HG03108 (cell line): ENCODE measurements around the gene LDB3.
"Not testable (repeated sequence)": the region's sequence is repeated elsewhere in the genome, so short reads cannot be mapped to it uniquely, and the experiment has no call there.

Source experiments
- ATAC-seq: cut with Tn5 transposase; IDR thresholded peaks from one replicate; pipeline ENCODE4 v1.9.1; 2021; ENCODE audit warnings: moderate library complexity; ENCODE audit not compliant: unreplicated experiment

The LDB3 gene

GRCh38 chr10:86726677-86726999 is 58.3 kb downstream of the LDB3 start:
- no peak for ATAC-seq

GRCh38 chr10:86727470-86727869 is 59.2 kb downstream of the LDB3 start:
- no peak for ATAC-seq

- ATAC-seq, result no peak
Observed at GRCh38 chr10:86728056-86728455, 59.7 kb downstream of the LDB3 start.

- ATAC-seq, result no peak
Observed at GRCh38 chr10:86729677-86730076, 61.4 kb downstream of the LDB3 start.

- ATAC-seq, result no peak
Observed at GRCh38 chr10:86730227-86730626, 61.9 kb downstream of the LDB3 start.

DNA sequence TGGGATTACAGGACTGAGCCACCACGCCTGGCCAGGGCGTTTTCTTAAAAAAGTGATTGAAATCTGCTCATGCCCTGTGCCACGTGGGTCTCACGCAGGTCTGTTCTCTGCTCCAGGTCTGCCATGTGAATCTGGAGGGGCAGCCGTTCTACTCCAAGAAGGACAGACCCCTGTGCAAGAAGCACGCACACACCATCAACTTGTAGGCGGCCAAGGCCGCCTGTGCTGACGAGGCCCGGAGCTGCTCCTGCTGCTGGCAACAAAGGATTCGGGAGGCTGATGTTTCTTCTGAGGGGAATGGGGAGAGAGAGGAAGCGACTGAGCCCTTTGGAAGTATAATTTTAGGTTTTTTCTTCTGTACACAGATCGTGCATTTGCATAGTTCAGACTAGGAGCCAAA is 64.5 kb downstream of the LDB3 start:
- no peak for ATAC-seq

DNA sequence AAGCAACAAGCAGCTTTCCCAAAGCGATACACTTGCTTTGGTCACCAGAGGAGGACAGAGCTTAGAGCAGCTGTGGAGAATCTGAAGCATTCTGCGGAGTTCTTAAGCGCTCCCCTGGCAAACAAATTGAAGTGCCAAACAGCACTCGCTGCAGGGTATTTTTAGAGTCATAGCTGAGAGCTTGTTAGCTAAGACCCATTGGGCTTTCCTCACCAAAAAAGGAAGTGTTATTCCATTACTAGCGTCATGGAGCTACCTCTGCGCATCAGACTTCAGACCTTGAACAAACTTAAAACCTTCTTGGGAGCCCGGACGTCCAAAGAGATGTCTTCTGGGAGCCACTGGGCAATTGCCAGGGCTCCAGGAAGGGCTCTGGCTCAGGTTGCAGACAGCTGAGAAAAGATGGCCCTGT is 65.0 kb downstream of the LDB3 start:
- ATAC-seq, result no peak

- no peak for ATAC-seq
Observed at GRCh38 chr10:86734207-86734988, 66.1 kb downstream of the LDB3 start.

DNA sequence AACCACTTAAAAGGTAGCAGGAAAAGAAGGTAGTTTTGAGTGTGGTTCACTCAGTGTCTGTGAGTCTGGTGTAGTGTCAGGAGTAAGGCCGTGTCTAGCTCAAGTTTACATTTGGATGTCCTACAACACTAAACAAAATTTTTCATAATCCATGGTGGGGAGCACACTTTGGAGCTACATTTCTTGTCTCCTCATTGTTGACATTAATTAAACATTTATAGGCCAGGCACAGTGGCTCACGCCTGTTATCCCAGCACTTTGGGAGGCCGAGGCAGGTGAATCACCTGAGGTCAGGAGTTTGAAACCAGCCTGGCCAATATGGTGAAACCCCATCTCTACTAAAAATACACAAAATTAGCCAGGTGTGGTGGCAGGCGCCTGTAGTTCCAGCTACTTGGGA is 67.0 kb downstream of the LDB3 start:
- not testable (repeated sequence) for ATAC-seq

DNA sequence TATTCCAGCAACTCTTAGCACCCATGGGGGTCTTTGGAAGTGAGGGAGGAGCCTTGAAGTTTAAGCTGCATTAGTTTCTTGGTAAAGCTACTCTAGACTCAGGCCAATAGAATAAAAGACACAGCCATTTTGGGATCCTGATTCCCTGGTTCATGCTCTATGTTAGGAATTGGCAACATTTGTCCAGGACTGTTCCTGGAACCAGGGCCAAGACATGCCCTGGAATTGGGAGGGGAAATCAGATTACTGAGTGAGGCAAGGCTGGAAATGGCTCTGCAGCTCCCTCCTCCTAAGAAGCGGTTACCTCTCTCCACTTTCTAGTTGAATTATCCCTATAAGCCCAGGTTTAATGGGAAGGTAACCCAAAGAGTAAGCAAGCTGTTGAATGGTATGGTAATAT is 73.9 kb downstream of the LDB3 start:
- no peak for ATAC-seq

DNA sequence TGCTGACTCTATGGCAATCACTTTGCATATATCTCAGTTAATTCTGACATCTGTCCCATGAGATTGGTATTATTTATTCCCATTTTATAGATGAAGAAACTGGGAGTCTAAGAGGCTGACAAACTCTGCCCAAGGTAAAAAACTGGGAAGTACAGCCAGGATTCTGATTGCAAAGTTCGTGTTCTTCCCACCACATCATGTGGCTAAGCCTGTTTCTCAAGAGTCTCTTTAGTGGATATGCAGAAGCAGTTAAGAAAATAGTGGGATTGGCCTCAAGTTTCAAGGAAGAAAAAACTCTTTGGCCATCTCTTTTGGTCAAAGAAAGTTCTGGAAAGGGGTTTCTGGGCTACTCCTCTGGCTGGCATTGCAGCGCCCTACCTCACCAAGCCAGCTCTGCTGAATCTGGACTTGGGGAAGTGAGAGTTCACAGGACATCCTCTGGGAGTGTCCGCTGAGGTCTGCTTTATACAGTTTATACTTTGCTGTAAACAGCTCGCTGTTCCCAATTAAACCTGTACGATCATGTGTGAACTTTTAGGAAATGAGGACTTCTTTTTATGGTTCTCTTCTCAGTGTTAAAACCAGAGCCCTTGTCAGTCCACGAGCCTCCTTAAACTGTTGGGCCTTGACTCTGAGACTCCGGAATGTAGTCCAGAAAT is 75.9 kb downstream of the LDB3 start:
- no peak for ATAC-seq

GRCh38 chr10:86747796-86748581 is 79.7 kb downstream of the LDB3 start:
- no peak for ATAC-seq

DNA sequence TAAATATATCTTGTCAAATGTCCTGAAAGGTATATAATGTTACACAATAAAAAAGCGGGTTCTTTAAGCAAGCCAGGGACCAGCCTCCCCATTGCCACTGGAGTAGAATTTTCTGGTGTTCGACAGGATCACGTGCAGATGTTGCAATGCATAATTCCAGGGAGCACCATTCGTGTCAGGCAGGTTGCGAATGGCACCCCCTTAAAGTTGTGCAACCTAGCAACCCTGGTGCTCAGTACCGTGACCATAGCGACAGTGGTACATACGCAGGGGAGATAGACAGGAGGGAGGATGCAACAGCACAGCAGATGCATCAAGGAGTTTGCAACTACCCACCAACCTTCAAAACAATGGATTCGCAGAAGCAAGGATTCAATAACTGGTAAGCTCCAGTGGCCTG is 81.5 kb downstream of the LDB3 start:
- ATAC-seq, result no peak

DNA sequence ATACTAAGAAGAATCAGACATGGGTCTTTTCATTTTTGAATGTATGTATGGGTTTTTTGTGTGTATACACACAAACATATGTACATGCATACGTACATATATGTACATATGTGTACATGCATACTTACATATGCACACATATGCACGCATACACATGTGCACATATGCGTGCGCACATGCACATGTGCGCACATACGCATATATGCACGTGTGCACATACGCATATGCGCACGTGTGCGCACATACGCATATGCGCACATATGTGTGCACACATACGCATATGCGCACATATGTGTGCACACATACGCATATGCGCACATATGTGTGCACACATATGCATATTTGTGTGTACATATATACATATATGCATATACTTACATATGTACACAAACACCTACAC is 83.2 kb downstream of the LDB3 start:
- ATAC-seq, result no peak

GRCh38 chr10:86752311-86752710 is 84.0 kb downstream of the LDB3 start:
- no peak for ATAC-seq

DNA sequence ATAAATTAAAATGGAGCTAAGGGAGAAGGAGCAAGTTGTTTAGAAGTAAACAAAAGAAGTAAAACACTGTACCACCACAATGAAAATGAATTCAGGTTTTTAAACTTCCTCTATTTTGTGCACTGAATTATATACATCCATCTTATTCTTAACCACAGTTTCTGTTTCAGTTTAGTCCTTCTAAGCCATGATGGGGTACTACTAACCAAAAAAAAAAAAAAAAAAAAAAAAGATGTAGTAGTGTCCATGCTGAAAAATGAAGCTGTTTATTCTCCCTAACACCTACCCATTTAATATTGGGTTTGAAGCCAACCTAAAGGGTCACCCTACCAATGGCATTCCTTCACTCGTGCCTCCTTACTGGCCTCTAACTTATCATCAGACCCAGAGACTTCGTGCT is 84.7 kb downstream of the LDB3 start:
- no peak for ATAC-seq

DNA sequence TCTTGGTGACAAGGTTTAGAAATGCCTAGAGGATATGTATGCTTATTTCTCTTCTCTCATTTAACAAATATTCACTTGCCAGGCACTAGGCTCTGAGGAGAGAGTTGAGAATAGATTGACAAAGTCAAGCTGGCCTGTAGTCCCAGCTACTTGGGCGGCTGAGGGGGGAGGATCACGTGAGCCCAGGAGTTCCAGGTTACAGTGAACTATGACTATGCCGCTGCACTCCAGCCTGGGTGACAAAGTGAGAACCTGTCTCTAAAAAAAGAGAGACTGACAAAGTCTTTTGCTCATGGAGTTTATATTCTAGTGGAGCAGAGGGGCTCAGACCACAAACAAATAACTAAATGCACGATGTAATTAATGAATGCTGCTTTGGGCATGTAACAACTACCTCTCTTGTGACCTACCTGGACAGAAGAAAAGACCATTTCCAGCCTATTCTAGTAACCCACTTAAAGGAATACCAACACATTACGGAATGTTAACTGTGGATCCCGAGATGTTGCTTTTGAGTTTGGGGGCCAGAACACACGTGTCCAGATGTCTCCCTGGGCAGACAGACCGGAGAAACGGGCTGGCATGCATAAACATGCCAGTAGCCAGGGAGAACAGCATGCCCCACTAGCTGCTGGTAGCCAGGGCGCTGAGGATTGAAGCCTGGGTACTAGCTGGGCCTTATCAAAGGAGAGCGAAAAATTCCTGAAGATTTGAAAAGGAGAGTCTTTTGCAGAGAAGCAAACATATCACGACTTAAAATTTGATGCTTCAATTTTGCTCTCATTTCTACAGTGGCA is 85.5 kb downstream of the LDB3 start:
- no peak for ATAC-seq

GRCh38 chr10:86755454-86755739 is 87.1 kb downstream of the LDB3 start:
- ATAC-seq, result peak; percentile 0

- ATAC-seq, result peak; percentile 74
Observed at GRCh38 chr10:86755740-86756510, 87.6 kb downstream of the LDB3 start.

DNA sequence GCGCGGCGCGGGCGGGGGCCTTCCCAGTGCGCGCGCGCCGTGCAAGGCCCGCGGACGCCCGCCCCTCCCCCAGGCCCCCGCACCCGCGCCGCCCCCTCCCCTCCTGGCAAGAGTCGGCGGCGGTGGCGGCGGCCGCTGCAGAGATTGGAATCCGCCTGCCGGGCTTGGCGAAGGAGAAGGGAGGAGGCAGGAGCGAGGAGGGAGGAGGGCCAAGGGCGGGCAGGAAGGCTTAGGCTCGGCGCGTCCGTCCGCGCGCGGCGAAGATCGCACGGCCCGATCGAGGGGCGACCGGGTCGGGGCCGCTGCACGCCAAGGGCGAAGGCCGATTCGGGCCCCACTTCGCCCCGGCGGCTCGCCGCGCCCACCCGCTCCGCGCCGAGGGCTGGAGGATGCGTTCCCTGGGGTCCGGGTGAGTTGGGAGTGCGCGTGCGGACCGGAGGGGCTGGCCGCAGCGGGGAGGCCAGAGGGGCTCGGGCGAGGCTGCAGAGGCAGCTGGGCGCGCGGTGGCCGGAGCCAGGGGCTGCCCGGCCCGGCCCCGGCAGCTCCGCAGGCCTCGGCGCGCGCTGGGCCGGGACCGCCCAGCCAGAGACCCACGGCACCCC is 88.3 kb downstream of the LDB3 start, which contains the start of gene BMPR1A:
BMPR1A (plus strand) TSS at position 109 of the 602 bp plus-strand sequence. CDS start 119,400 bp downstream, outside the sequence.
- ATAC-seq, result peak; percentile 29
